RKO (cell line): ENCODE data around the gene HS3ST5.

Experiments used
- DNase-seq: peaks from one replicate; pipeline ENCODE4 v3.0.0-alpha.2; 2016; ENCODE audit warnings: low spot score

HS3ST5 gene, protein sequence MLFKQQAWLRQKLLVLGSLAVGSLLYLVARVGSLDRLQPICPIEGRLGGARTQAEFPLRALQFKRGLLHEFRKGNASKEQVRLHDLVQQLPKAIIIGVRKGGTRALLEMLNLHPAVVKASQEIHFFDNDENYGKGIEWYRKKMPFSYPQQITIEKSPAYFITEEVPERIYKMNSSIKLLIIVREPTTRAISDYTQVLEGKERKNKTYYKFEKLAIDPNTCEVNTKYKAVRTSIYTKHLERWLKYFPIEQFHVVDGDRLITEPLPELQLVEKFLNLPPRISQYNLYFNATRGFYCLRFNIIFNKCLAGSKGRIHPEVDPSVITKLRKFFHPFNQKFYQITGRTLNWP

DNA sequence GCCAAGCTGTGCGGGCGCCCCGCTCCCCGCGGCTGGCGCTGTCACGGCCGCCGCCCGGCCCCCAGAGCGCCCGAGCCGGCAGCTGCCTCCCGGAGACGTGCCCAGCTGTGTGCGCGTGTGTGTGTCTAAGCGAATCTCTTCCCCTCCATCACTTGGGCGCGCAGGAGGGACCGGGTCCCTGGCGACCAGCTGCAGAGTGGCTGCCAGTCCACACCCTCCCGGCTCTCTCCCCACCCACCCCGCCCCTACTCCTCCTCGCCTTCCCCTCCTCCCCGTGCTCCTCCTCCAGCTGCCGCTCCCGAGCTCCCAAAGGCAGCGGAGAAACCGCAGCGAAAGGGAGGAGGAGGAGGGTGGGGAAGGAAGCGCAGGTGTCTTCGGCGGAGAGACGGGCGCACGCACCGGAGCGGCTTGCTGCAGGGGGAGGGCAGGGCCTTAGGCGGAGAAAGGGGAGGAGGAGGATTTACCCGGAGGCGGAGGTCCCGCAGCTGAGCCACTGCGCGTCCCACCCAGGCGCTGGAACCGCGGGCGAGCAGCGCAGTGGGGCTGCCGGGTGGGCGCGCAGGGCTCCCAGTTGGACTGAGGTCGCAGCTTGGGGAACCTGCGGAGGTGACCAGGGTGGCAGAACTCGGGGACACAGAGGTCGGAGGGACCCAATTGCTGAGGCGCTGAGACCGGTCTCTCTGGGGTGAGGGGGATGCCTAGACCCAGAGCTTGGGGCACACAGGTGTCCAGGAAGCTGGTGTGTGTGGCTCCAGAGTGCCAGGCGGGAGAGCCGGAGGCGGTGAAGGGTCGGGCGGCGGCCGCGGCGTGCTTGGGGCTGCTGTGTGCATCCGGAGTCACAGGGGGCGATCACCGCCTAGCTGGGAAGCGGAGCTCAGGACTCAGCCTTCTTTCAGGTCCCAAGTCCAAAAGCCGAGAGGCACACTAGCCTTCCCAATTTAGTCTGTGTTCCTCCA is at the start of gene HS3ST5:
TSS of gene HS3ST5 (minus strand) at position 198 of the 956 bp plus-strand sequence. CDS start 280,178 bp downstream, outside the sequence.
- DNase-seq, result no peak

DNA sequence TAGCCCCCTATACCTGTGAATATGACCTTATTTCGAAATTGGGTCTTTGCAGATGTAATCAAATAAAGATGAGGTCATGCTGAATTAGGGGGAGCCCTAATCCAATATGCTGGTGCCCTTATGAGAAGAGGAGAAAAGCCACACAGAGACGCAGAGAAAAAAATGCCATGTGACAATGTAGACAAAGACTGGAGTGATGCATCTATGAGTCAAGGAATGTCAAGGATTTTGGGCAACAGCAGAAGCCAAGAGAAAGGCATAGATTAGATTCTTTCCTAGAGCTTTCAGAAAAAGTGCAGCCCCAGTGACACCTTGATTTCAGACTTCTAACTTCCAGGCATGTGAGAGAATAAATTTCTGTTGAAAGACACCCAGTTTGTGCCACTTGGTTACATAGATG is 47.4 kb upstream of the HS3ST5 start:
- DNase-seq, result peak; percentile 5

DNA sequence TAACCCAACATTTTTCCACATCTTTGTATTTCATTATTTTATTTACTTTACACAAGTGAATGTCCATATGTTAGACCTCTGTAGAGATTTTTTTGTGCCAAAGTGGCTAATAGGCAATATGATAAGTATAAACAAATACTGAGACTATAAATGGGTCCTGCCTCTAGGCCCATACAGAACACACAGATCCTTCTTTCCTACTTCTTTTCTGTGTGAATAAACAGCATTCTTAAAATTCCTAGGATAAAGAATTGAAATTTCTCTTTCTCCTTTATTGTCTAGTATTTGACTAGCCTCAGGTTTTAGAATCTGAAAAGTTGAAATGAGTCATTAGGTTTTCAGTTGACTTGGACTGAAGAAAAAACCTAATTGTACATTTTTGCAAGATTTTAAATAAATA is 46.3 kb upstream of the HS3ST5 start:
- no peak for DNase-seq

DNA sequence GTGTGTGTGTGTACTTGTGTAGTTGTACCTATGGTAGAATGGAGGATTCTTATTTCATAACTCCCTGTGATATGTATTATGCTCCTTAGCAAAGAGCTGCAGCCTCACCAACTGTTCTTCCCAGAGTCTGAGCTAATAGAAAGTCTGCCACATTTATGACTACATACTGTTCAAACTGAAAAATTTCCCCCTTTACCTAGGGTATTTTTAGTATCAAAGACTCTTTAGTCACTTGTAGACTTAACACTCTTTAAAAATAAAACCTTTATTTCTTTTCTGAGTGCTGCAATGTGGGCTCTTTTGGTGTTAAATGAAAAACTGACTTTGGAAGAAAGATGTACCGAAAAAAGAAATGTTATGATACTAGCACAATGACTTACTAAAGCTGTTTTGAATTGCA is 39.6 kb upstream of the HS3ST5 start:
- no peak for DNase-seq

DNA sequence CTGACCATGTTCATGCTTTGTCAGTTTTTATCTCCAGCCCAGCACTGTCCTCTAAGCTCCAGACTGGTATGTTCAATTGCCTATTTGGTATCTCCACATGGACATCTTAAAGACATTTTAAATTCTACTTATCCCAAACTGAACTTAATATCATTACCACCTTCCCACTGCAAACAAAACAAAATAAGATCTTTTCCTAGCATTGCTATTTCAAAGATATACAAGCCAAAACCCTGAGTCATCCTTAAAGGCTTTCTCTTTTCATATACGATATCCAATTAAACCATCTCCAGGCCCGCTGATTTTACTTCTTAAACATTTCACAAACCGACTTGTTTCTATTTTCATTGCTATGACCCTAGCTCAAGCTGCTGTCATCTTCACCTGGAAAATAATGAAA is 35.1 kb upstream of the HS3ST5 start:
- DNase-seq, result no peak

DNA sequence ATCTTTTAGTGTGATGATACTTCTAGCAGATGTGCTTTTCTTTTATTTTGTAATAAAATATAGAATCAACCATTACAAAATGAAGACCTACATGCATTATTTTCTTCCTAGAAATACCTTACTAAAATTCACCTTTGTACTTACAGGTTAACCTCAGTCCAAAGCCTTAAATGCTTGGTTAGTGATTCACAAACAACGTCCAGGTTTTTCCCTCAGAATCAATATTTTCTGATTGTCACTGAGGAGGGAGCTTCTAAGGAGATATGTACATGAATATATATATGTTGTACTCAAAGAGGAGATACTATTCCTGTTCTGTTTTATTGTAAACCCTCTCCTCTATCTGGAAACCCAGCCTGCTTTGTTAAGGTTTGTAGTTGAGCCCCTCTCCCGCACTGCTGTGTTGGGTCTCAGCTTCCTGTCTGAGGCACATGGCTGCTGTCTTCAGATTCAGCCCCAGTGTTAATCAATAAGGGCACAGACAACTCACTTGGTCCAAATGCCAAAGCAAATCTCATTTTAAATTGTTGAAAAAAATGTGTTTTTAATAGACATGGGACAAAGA is 33.9 kb upstream of the HS3ST5 start:
- DNase-seq, result no peak

DNA sequence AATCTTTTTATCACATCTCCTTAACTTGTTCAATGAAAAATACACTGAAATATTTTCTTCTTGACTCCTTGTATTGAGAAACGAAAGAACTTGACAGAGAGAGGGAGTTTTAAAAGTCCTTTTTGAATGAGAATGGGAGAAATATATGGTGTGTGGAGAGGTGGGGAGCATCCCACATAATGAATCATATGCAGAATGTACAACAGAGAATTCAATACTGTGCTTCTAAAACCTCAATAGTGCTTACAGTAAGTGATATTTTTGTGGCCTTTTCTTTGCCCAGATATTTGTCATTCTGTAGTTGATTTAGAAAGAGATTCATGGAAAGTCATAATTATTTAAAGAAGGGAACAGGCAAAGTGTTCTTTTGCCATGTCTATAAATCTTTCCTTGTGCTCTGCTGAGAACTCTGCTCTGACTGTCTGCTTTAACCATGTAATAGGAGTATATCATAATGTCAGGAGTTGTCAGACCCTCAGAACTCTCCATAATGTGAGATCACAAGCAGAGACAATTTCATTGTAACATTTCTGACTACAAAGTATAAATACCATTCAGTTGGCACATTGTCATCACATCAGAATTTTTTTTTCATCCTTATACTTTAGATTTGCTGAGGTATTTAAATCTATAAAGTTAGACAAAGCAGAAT is 32.8 kb upstream of the HS3ST5 start:
- DNase-seq, result no peak

DNA sequence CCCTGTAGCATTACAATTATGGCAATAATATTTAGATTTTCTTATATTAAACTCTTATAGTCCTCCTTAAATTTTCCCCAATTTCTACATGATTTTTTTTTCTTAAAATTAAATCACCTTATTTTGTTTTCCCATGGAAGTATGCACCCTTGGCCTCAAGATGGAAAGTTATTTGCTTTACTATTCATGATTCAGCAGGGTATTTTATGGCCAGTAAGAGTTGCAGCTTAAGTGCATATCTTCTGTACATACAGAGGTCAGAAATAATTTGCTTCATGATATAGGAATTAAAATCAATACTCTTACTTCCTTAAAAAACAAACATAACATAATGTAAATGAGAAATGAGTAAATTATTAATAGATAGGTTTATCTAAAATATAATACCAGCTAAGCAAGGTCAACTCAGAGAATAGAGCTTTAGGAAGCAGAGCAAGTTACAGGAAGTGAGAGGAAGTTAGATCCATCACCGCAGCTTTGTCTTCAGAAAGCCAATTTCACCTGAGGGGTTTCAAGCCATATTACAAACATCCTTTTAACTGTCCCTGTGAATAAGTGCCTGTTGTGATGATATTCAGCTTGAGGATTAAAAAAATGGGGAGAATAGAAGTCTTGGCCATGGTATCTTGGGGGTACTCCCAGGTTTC is 24.6 kb upstream of the HS3ST5 start:
- no peak for DNase-seq

DNA sequence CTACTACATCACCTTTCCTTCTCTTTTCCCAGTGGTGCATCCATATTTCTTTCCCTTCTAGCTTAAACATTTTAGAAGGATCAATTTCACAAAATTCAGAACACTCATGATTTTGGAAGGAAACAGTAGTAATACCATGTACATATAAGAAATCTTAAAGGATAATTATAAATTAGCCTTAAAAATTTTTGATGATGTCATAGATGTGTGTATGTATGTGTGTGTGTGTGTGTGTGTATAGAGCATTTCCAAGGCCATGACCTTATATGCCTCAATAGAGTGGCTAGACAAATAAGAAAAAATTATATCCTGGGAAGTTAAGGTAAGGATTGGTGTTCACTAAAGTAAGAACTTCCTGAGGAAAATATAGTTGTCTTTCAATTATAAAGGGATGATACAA is 24.1 kb upstream of the HS3ST5 start:
- DNase-seq, result no peak

DNA sequence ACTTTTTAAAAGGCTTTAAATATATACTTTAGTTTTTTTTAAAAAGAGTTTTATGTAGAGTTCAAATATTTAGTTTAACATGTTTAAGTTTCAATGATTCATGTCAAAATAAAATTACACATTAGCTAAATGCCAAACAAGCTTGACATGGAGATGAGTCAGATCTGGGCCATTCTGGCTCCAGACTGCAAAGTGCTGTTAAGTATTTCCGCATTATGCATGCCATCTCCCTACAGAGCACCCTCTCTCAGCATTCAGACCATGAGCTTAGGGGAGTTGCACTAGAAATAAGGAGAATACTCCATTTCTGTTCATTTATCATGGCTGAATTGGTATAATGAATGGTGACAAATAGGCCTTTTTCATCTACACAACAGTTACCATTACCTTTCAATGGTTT is 21.5 kb upstream of the HS3ST5 start:
- peak; percentile 2 for DNase-seq

DNA sequence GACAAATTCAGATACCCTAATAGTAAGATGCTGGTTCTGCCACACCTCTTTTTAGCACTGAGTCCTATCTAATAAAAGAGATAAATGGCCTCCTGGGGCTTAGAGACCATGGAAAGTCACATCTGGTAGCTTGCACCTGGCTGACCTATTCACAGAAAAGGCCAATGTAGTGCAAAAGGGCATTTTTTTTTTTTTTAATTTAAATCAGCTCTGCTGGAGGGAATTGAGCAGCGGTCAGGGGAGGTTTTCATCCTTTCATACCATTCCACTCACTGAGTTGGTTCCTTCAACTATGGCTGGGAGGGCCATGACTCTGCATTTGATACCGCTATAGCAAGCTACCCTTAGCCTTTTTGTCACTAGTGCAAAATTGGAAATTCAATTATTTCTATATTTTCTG is 20.1 kb upstream of the HS3ST5 start:
- no peak for DNase-seq

DNA sequence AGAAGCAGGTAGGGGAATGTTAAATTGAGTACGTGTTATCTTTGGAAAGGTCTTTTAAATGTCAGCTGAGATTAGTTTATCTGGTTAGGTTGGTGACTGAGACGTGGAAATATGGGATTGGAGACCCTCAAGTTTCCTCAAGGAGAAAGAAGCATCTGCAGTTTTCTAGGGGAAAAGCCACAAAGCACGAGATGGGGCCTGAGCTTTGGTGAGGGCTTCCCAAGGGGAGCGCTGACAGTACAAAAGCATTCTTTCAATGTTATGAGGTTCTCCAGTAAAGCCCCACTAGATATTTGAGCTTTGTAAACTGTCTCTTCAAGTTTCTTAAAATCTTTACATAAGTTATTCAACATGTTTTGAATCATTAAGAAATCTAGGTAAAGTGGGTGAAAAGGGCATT is 19.6 kb upstream of the HS3ST5 start:
- no peak for DNase-seq

DNA sequence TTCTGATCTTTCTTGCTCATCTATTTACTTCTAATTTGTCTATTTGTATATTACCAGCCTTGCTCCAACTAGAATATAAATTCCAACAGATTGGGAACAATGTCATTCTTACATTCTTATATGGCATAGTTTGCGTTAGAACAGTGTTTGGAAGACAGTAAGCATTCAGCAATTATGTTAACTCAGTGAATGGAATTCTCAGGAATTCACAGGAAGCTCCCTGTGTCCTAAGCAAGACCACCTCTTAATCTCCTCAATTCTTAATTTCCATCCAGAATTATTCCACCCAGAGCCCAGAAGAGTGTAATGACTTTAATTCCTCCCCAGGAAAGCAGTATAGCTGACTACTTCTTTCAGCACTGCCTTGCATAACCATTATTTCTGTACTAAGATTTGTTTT is 18.2 kb upstream of the HS3ST5 start:
- no peak for DNase-seq

DNA sequence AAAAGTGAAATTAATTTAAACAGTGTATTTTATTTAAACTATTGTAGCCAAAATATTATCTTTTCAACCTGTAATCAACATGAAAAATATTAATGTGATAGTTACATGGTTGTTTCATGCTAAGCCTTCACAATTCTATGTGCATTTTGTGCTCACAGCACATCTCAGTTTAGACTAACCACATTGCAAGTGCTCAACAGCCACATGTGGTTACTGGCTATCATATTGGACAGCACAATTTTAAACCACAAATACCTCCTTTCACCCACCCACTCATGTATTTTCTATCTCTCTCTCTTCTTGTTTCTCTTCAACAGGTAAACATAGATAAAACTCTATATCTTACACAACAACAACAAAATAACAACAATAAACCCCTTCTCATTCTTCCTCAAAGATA is 12.5 kb upstream of the HS3ST5 start:
- DNase-seq, result no peak

DNA sequence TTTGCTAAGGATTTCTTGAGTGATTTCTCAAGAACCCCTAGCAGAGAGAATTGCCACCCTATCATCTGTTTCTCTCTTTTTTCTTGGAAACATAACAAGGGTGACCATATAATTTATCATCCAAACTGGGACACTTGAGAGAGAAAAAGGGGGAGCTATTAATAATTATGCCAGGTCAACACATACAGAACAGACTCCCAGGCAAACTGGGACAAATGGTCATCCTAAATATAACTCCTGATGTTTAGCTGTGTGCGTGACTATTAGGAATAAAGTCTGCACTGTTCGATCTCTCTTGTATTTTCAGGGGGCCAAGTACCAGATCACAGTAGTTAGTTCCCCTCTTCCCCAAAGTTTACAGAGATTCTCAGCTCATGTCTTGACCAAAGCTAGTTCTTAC is 11.7 kb upstream of the HS3ST5 start:
- no peak for DNase-seq

DNA sequence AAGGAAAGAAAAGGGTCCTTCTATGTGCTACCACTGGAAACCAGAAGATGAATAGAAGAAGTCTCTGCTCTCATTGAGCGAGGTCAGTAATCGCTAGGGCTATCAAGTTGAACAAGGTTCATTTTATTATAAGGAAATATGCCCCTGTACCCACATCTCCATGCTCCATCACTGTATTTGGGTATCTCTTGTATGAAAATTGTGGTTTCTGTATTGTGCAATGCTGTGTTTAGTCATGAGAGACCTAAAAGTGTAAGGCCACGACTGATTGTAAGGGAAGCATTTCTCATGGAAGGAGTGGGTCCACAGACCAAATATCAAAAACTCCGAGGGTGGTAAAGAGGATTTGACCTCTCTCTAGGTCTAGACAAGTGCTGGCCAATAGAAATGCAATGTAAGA is 3.6 kb upstream of the HS3ST5 start:
- no peak for DNase-seq

DNA sequence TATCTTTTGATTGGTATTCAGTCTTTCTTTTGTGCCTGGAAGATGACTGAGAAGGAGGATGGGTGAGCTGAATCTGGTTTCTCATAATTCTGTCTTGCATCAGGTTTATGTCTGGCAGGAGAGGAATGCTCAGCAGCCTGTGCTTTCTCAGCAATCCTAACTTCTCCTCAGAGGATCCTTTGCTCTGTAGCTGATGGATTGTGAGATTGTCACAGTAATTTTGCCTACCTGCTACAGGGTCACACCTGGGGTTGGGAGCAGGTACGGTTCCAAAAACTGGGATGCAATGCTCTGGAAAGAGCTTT is 2.1 kb upstream of the HS3ST5 start:
- DNase-seq, result no peak

DNA sequence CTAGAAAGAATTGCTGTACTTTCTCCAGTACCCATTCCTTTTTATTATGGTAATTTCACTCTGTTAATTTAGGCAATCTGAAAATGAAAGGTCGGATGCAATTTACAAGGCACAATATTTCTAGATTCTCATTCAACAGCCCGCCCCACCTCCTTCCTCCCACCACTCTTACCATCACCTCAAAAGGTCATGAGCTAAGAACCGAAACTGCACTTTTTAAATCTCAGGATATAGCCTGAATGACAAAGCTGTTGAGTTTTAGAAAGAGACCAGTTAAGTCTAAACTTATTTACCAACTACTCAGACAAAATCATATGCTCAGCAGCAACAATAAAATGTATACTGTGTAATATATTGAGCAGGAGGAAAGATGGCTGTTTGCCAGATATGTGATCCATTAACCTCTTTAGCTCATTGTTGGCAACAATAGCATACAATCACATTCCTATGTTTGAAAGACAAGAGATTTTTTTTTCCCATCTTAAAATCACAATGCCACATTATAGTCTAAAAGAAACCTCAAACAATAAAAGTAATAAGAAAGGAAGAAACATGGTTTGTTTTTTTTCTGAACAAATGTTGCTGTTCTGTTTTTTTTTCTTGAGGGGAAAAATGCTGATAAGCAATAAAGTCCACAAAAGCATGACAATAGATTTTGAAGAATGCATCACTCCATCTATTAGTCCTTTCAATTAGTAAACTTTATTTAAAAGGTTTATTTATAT is 1.6 kb upstream of the HS3ST5 start:
- no peak for DNase-seq

DNA sequence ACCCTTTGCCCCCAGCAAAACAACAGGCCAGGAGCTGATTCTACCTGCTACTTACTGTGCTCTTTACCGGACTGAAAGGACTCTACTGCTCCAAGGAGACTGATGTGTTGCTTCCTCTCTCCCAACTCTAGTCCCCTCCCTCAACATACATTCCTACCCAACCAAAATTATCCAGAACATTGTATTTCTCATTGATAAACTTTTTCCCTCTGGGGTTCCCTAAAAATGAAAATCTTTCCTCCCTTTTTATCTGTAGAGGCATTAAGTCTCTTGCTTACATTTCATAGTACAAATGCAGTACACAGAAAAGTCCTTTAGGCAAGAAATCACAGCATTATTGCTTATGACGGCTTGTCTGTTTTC is 940 bp upstream of the HS3ST5 start:
- DNase-seq, result no peak

DNA sequence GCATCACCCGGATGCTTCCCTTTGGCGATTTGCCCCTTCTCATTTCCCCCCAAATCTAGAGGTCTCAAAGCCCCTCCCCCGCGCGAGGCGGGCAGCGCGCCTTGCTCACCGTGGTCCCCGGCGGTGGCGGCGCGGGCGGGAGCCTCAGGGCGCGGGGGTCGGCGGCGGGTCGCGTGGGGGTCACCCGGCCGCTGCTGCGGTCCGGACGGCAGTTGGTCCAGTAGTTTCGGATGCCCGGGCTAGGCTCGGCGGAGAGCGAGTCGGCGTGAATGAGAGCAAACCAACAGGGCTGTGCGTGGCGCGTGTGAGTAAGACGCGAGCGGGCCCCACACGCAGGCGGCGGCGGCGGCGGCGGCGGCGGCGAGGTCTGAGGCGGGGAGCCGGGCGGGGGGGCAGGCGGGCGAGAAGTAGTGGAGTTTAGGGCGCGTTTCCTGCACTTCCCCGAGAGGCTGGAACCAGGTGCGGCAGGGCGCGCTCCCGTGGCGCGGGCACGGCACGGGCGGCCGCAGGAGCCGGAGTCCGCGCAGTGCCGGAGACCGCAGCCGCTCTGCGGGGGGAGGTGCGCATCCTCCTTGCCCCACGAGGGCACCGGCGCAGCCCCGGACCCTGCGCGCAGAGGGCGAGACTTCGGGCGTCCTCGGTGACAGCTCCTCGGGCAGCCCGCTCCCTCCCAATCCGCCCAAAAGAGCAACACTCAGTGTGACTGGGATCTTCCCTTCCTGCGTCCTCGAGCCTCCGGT is 567 bp downstream of the HS3ST5 start:
- no peak for DNase-seq

DNA sequence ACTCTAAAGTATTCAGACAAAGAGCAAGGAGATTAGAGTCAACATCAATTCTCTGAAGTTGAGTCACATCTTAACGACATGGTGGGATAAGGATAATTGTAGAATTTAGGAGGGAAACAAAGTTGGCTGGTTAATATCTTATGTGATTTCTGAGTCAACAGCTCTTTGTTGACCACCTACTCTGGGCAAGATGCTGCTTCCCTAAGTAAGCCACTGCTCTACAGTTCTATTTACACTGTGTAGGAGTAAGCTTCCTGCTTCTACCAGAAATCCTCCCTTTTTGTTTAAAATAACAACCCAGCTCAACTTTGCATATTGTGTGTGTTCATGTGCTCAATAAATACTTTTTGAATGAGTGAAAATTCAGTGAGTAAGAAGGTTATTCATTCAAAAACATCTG is 3.1 kb downstream of the HS3ST5 start:
- peak; percentile 2 for DNase-seq
